SK-N-SH treated with all-trans-retinoic acid at 6 μM for 48 hours (cell line): ENCODE results near the gene AKR1A1.

Experiments
- ATAC-seq: fragments of 200-7000 bp; cut with Tn5 transposase; 3 replicates; pipeline ENCODE4 v1.9.1; 2020; ENCODE audit warnings: mild to moderate bottlenecking, moderate library complexity
- ARNTL ChIP-seq: fragments of 450-650 bp; formaldehyde crosslinking; IDR thresholded peaks from 2 replicates; pipeline ENCODE4 v1.5.0; 2020; ENCODE audit warnings: low read depth, mild to moderate bottlenecking, moderate library complexity, borderline replicate concordance
- BACH2 ChIP-seq: fragments of 250-450 bp; sonication (Bioruptor Pico); IDR thresholded peaks from 2 replicates; pipeline ENCODE4 v1.9.0; 2021; ENCODE audit warnings: mild to moderate bottlenecking, borderline replicate concordance
- CREB5 ChIP-seq: fragments of 250-450 bp; sonication (Bioruptor Pico); IDR thresholded peaks from 2 replicates; pipeline ENCODE4 v1.5.1; 2020; ENCODE audit warnings: low read depth, mild to moderate bottlenecking, moderate library complexity
- CSDC2 ChIP-seq: fragments of 250-450 bp; sonication (Bioruptor Pico); IDR thresholded peaks from 2 replicates; pipeline ENCODE4 v1.5.0; 2020; ENCODE audit warnings: mild to moderate bottlenecking, moderate library complexity
- GLIS3 ChIP-seq: fragments of 250-450 bp; sonication (Bioruptor Pico); IDR thresholded peaks from 2 replicates; pipeline ENCODE4 v1.5.0; 2020; ENCODE audit warnings: mild to moderate bottlenecking, moderate library complexity
- ISL1 ChIP-seq: fragments of 250-450 bp; sonication (Bioruptor Pico); IDR thresholded peaks from 2 replicates; pipeline ENCODE4 v2.1.2; 2022; ENCODE audit warnings: mild to moderate bottlenecking, moderate library complexity
- OSR1 ChIP-seq: fragments of 250-450 bp; sonication (Bioruptor Pico); IDR thresholded peaks from 2 replicates; pipeline ENCODE4 v1.8.0; 2022; ENCODE audit warnings: moderate library complexity, mild to moderate bottlenecking, inconsistent platforms
- PPARA ChIP-seq: fragments of 250-450 bp; sonication (Bioruptor Pico); IDR thresholded peaks from 2 replicates; pipeline ENCODE4 v1.5.0; 2020; ENCODE audit warnings: mild to moderate bottlenecking, borderline replicate concordance
- RARB ChIP-seq: fragments of 250-450 bp; sonication (Bioruptor Pico); IDR thresholded peaks from 2 replicates; pipeline ENCODE4 v1.8.0; 2021; ENCODE audit warnings: mild to moderate bottlenecking, moderate library complexity
- SNAI2 ChIP-seq: fragments of 250-450 bp; sonication (Bioruptor Pico); IDR thresholded peaks from 2 replicates; pipeline ENCODE4 v1.5.0; 2020; ENCODE audit warnings: mild to moderate bottlenecking, moderate library complexity
- TCF4 ChIP-seq: fragments of 250-450 bp; sonication (Bioruptor Pico); IDR thresholded peaks from 2 replicates; pipeline ENCODE4 v1.8.0; 2021; ENCODE audit warnings: mild to moderate bottlenecking, moderate library complexity, borderline replicate concordance
- TOX ChIP-seq: fragments of 250-450 bp; sonication (Bioruptor Pico); IDR thresholded peaks from 2 replicates; pipeline ENCODE4 v1.8.0; 2021; ENCODE audit warnings: mild to moderate bottlenecking, moderate library complexity, borderline replicate concordance
- TSHZ2 ChIP-seq: fragments of 250-450 bp; sonication (Bioruptor Pico); IDR thresholded peaks from 2 replicates; pipeline ENCODE4 v1.5.0; 2020; ENCODE audit warnings: mild to moderate bottlenecking, moderate library complexity
- ZFP3 ChIP-seq: fragments of 250-450 bp; sonication (Bioruptor Pico); IDR thresholded peaks from 2 replicates; pipeline ENCODE4 v1.5.0; 2020; ENCODE audit warnings: mild to moderate bottlenecking, moderate library complexity
- ZFP30 ChIP-seq: fragments of 450-650 bp; formaldehyde crosslinking; IDR thresholded peaks from 2 replicates; pipeline ENCODE4 v1.5.0; 2022; ENCODE audit warnings: mild to moderate bottlenecking, moderate library complexity
- ZNF565 ChIP-seq: fragments of 450-650 bp; formaldehyde crosslinking; conservative IDR thresholded peaks from 2 replicates; pipeline ENCODE4 v1.5.0; 2020; ENCODE audit warnings: low read depth, mild to moderate bottlenecking, moderate library complexity
- ZNF70 ChIP-seq: fragments of 450-650 bp; formaldehyde crosslinking; IDR thresholded peaks from 2 replicates; pipeline ENCODE4 v1.5.0; 2020; ENCODE audit warnings: mild to moderate bottlenecking, moderate library complexity
- ZNF8 ChIP-seq: fragments of 450-650 bp; formaldehyde crosslinking; IDR thresholded peaks from 2 replicates; pipeline ENCODE4 v1.5.0; 2020; ENCODE audit warnings: mild to moderate bottlenecking, moderate library complexity
- TF ChIP-seq, protein P1 (sequence below): fragments of 250-450 bp; sonication (Bioruptor Pico); IDR thresholded peaks from 2 replicates; pipeline ENCODE4 v1.8.0; 2020; ENCODE audit warnings: mild to moderate bottlenecking, moderate library complexity, borderline replicate concordance
- TF ChIP-seq, protein P2 (sequence below): fragments of 250-450 bp; sonication (Bioruptor Pico); IDR thresholded peaks from 2 replicates; pipeline ENCODE4 v1.8.0; 2021; ENCODE audit warnings: low read depth, mild to moderate bottlenecking, moderate library complexity, borderline replicate concordance

The AKR1A1 gene

DNA sequence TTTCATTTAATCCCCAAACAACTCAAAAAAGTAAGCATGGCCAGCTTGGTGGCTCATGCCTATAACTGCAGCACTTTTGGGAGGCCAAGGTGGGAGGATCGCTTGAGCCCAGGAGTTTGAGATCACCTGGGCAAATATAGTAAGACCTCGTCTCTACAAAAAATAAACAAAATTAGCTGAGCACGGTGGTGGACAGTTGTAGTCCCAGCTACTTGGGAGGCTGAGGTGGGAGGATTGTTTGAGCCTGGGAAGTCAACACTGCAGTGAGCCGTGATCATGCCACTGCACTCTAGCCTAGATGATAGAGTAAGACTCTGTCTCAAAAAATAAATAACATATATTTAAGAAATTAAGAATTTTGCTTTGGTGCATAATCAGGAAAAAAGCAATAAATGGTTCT lies 6.1 kb upstream of the AKR1A1 start (continued):
- no peak for TF ChIP-seq SNAI2 (CRISPR knock-in tag)
- TF ChIP-seq ZNF565 (CRISPR knock-in tag) = no peak
- TF ChIP-seq CREB5 = no peak
- no peak for TF ChIP-seq GLIS3 (CRISPR knock-in tag)
- TF ChIP-seq ZFP3 (CRISPR knock-in tag) = no peak
- no peak for TF ChIP-seq TCF4 (CRISPR knock-in tag)
- TF ChIP-seq BACH2 (CRISPR knock-in tag) = no peak
- TF ChIP-seq ZNF70 (CRISPR knock-in tag) = no peak
- no peak for TF ChIP-seq ISL1
- no peak for TF ChIP-seq RARB (CRISPR knock-in tag)

GRCh38 chr1:45545019-45545493 lies 5.6 kb upstream of the AKR1A1 start:
- ATAC-seq = no peak; the same call in 2 of the 3 replicates
- TF ChIP-seq ZNF70 (CRISPR knock-in tag) (no peak), BACH2 (CRISPR knock-in tag) (no peak), TCF4 (CRISPR knock-in tag) (no peak), SNAI2 (CRISPR knock-in tag) (no peak), GLIS3 (CRISPR knock-in tag) (no peak), TSHZ2 (CRISPR knock-in tag) (no peak)
- TF ChIP-seq, all 23 proteins: peak for 0

DNA sequence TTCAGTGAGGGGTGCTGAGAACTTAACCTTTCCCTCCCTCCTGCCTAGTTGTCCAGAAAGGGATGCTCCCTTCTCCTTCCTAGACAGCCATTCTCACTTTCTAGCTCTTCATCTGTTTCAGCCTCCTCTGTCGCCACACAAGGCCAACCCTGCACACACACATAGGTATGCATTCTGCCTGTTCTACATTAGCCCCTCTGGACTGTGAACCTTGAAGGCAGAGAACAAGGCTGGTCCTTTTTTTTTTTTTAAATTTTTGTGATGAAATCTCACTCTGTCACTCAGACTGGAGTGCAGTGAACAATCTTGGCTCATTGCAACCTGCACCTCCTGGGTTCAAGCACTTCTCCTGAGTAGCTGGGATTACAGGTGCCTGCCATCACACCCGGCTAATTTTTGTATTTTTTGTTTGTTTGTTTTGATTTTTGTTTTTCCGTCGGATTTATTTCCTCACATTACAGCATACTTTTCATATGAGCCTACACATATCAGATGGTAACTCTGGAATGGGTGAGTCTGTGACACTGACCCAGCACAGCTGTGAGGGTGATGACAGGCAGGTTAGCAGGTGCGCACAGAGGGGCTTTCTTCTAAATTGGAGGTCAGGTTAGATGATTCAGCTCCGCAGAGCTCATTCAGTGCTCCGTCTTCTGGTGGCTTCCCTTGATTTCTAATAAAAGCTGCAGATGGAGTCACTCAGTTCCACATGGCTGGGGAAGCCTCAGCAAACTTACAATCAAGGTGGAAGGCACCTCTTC lies 4.9 kb upstream of the AKR1A1 start:
- TF ChIP-seq CSDC2 (CRISPR knock-in tag) (no peak), ARNTL (no peak), ZFP30 (CRISPR knock-in tag) (no peak), CREB5 (no peak), ZNF8 (CRISPR knock-in tag) (no peak), RARB (CRISPR knock-in tag) (no peak), ZFP3 (CRISPR knock-in tag) (no peak)
- TF ChIP-seq, protein P1, sequence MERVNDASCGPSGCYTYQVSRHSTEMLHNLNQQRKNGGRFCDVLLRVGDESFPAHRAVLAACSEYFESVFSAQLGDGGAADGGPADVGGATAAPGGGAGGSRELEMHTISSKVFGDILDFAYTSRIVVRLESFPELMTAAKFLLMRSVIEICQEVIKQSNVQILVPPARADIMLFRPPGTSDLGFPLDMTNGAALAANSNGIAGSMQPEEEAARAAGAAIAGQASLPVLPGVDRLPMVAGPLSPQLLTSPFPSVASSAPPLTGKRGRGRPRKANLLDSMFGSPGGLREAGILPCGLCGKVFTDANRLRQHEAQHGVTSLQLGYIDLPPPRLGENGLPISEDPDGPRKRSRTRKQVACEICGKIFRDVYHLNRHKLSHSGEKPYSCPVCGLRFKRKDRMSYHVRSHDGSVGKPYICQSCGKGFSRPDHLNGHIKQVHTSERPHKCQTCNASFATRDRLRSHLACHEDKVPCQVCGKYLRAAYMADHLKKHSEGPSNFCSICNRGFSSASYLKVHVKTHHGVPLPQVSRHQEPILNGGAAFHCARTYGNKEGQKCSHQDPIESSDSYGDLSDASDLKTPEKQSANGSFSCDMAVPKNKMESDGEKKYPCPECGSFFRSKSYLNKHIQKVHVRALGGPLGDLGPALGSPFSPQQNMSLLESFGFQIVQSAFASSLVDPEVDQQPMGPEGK = no peak
- no peak for ATAC-seq

- ATAC-seq = no peak
- TF ChIP-seq ZNF70 (CRISPR knock-in tag) (no peak), BACH2 (CRISPR knock-in tag) (no peak), TOX (CRISPR knock-in tag) (no peak), OSR1 (no peak), ZFP30 (CRISPR knock-in tag) (no peak), ZNF8 (CRISPR knock-in tag) (no peak), ISL1 (no peak), ZNF565 (CRISPR knock-in tag) (no peak), ZFP3 (CRISPR knock-in tag) (no peak), PPARA (CRISPR knock-in tag) (no peak), CREB5 (no peak)
- TF ChIP-seq, protein P2, sequence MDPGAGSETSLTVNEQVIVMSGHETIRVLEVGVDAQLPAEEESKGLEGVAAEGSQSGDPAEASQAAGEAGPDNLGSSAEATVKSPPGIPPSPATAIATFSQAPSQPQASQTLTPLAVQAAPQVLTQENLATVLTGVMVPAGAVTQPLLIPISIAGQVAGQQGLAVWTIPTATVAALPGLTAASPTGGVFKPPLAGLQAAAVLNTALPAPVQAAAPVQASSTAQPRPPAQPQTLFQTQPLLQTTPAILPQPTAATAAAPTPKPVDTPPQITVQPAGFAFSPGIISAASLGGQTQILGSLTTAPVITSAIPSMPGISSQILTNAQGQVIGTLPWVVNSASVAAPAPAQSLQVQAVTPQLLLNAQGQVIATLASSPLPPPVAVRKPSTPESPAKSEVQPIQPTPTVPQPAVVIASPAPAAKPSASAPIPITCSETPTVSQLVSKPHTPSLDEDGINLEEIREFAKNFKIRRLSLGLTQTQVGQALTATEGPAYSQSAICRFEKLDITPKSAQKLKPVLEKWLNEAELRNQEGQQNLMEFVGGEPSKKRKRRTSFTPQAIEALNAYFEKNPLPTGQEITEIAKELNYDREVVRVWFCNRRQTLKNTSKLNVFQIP (CRISPR knock-in tag) = no peak
- TF ChIP-seq, protein P1 = no peak
These were observed 1.1 kb downstream of the AKR1A1 start for GRCh38 chr1:45551684-45552083.
